22Rv1 (cell line): ENCODE data around the gene SYNPR.

Source experiments
- H3K27ac ChIP-seq: fragments of 450-650 bp; 2 replicates; pipeline ENCODE4 v1.5.1; 2017
- CTCF ChIP-seq: fragments of 450-650 bp; IDR thresholded peaks from 2 replicates; pipeline ENCODE4 v1.5.1; 2017; ENCODE audit warnings: mild to moderate bottlenecking
- ZFX ChIP-seq: fragments of 450-650 bp; IDR thresholded peaks from 2 replicates; pipeline ENCODE4 v1.6.1; 2017; ENCODE audit warnings: antibody characterized with exemption, borderline replicate concordance

The SYNPR gene

GRCh38 chr3:63642488-63642887, 364.4 kb downstream of the SYNPR start:
- no peak overlapping the region for H3K27ac ChIP-seq
- TF ChIP-seq ZFX (no peak), CTCF (no peak)

GRCh38 chr3:63644212-63644797, 366.2 kb downstream of the SYNPR start:
- TF ChIP-seq CTCF, result no peak
- no peak for TF ChIP-seq ZFX
- H3K27ac ChIP-seq, result peak overlapping the region; percentile 59; the same call in 1 of the 2 replicates

- peak overlapping the region; percentile 59 for H3K27ac ChIP-seq
Observed at GRCh38 chr3:63644928-63645781, 367.0 kb downstream of the SYNPR start.

GRCh38 chr3:63652066-63652725, 374.1 kb downstream of the SYNPR start, which contains the start of gene SNTN:
Gene SNTN (plus strand): TSS chr3:63652675. CDS start chr3:63652688, 13 bp downstream.
- H3K27ac ChIP-seq, result no peak within 1 kb of the TSS
- TF ChIP-seq ZFX (no peak), CTCF (no peak)

- H3K27ac ChIP-seq, result no peak overlapping the region
- TF ChIP-seq CTCF (no peak), ZFX (no peak)
Observed at GRCh38 chr3:63654211-63654610, 376.1 kb downstream of the SYNPR start.

GRCh38 chr3:63654931-63655330, 376.8 kb downstream of the SYNPR start:
- no peak overlapping the region for H3K27ac ChIP-seq
- no peak for TF ChIP-seq ZFX
- no peak for TF ChIP-seq CTCF

- TF ChIP-seq CTCF (no peak), ZFX (no peak)
- no peak overlapping the region for H3K27ac ChIP-seq
Observed at GRCh38 chr3:63655519-63655918, 377.4 kb downstream of the SYNPR start.
